Suppressor macrophage treated with lipopolysaccharide for 4 hours (primary cell): ENCODE measurements around the gene LVRN.
A peak's percentile ranks its signal among the peaks of the same experiment; 100 is the strongest.

Experiments
- DNase-seq: peaks from one replicate; pipeline ENCODE4 v3.0.0-alpha.2; 2020

LVRN gene

GRCh38 chr5:116032991-116033390 lies 70.7 kb downstream of the LVRN start:
- DNase-seq: no peak

GRCh38 chr5:116035123-116035522 lies 72.8 kb downstream of the LVRN start:
- no peak for DNase-seq

GRCh38 chr5:116037236-116037822 lies 75.1 kb downstream of the LVRN start:
- DNase-seq: no peak

GRCh38 chr5:116038817-116039216 lies 76.5 kb downstream of the LVRN start:
- DNase-seq: peak; percentile 20

GRCh38 chr5:116042375-116042774 lies 80.1 kb downstream of the LVRN start:
- DNase-seq: no peak

- no peak for DNase-seq
Observed at GRCh38 chr5:116044073-116044472, 81.8 kb downstream of the LVRN start.

- no peak for DNase-seq
Observed at GRCh38 chr5:116045821-116046220, 83.5 kb downstream of the LVRN start.

GRCh38 chr5:116046261-116046660 lies 84.0 kb downstream of the LVRN start:
- DNase-seq: no peak

- no peak for DNase-seq
Observed at GRCh38 chr5:116046823-116047222, 84.5 kb downstream of the LVRN start.

GRCh38 chr5:116058346-116058936 lies 96.2 kb downstream of the LVRN start:
- DNase-seq: peak; percentile 23

GRCh38 chr5:116062352-116062751 lies 100.1 kb downstream of the LVRN start:
- DNase-seq: no peak

GRCh38 chr5:116063950-116064349 lies 101.7 kb downstream of the LVRN start:
- DNase-seq: no peak

- peak; percentile 72 for DNase-seq
Observed at GRCh38 chr5:116068028-116068632, 105.9 kb downstream of the LVRN start.

GRCh38 chr5:116071211-116071610 lies 108.9 kb downstream of the LVRN start:
- no peak for DNase-seq

GRCh38 chr5:116075191-116075831 lies 113.0 kb downstream of the LVRN start:
- DNase-seq: peak; percentile 20

GRCh38 chr5:116076496-116076895 lies 114.2 kb downstream of the LVRN start:
- DNase-seq: peak; percentile 88
